Measurements from ENCODE around the gene KIR2DL1. TPM values are rescaled to one million over a fixed set of nuclear protein-coding genes. Genes with fewer than 3 reads are reported as not detected.
"Not testable (repeated sequence)": the region's sequence is repeated elsewhere in the genome, so short reads cannot be mapped to it uniquely, and the experiment has no call there.

KIR2DL1 gene
- under 1 TPM in 4 of 5 donors, not detected in 1; 0.13 to 0.26 (median 0.18) TPM for polyA plus RNA-seq (ENCODE audit: insufficient read depth in 1 of 5, insufficient read length in 5 of 5, low replicate concordance in 1 of 5)
- long read RNA-seq, donor 1: 0 reads
- long read RNA-seq, donor 2: 0 reads
- long read RNA-seq, donor 3: 0 reads
- long read RNA-seq, donor 4: 0 reads
- long read RNA-seq, donor 5: 0 reads
- long read RNA-seq, donor 6: 0 reads
- long read RNA-seq, donor 7: 0 reads
- long read RNA-seq, donor 8: 0 reads

DNA sequence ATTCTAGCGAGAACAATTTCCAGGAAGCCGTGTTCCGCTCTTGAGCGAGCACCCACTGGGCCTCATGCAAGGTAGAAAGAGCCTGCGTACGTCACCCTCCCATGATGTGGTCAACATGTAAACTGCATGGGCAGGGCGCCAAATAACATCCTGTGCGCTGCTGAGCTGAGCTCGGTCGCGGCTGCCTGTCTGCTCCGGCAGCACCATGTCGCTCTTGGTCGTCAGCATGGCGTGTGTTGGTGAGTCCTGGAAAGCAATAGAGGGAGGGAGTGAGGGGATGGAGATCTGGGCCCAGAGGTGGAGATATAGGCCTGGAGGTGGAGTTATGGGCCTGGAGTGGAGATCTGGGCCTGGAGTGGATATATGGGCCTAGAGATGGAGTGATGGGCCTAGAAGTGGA lies at the start of gene KIR2DL1:
TSS of gene KIR2DL1 (plus strand) at position 148 of the 400 bp plus-strand sequence. CDS start at position 206, 58 bp downstream.
- DNase-seq: not testable (repeated sequence)

DNA sequence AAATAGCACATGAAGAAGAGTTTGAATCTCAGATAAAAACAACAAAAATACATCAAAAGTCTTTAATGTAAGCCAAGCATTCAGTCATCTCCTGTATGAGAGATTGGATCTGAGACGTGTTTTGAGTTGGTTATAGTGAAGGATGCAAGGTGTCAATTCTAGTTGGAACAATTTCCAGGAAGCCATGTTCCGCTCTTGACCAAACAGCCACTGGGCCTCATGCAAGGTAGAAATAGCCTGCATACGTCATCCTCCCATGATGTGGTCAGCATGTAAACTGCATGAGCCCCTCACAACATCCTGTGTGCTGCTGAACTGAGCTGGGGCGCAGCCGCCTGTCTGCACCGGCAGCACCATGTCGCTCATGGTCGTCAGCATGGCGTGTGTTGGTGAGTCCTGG lies 45.5 kb upstream of the KIR2DL1 start, which contains the start of gene KIR3DL3:
TSS of gene KIR3DL3 (plus strand) at position 301 of the 400 bp plus-strand sequence. CDS start at position 356, 55 bp downstream.
- DNase-seq: no peak

DNA sequence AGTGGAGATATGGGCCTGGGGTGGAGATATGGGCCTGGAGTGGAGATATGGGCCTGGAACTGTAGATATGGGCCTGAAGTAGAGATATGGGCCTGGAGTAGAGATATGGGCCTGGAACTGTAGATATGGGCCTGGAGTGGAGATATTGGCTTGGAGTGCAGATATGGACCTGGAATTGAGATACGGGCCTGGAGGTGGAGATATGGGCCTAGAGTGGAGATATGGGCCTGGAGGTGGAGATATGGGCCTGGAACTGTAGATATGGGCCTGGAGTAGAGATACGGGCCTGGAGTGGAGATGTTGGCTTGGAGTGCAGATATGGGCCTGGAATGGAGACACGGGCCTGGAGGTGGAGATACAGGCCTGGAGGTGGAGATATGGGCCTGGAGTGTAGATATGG lies 44.9 kb upstream of the KIR2DL1 start:
- DNase-seq: no peak

DNA sequence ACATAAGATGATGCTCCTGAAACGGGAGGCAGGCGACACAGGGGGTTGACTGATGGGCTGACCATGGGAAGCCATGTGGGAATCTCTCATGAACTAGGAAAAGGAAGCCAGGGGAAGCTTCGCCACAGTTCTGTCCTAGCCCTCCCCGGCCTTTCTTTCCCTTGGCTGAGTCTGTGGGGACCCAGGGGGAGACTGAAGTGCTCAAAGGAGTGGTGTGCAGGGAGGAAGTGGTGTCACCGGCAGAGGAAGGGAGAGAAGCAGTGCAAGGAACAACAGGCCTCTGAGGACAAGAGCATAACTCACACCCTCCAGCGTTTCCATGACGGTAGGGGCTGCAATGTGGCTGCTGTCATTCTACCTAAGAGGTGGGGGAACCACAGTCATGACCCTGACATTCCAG lies 44.3 kb upstream of the KIR2DL1 start:
- DNase-seq: no peak

DNA sequence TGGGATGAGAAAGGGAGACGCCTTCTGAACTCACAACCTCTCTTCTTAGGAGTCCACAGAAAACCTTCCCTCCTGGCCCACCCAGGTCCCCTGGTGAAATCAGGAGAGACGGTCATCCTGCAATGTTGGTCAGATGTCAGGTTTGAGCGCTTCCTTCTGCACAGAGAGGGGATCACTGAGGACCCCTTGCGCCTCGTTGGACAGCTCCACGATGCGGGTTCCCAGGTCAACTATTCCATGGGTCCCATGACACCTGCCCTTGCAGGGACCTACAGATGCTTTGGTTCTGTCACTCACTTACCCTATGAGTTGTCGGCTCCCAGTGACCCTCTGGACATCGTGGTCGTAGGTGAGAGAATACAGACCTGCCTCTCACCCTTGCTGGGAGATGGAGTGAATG lies 42.0 kb upstream of the KIR2DL1 start:
- no peak for DNase-seq

DNA sequence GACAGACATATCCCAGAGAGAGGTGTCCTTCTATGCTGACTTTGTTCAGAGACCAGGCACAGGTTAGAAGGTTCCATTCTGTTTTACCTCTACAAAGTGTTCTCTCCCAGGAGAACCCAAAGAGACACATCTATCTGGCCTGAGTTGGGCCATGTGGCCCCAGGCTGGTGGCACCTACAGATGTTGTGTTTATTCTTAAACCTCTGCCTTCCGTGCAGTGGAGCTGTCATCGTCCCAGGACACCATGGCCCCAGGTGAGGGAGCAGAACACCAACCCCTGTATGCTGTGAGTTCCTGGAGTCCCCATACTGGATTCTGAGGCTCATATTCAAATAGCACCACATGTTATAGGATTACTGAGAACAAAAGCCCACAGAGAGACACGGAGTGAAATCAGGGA lies 41.4 kb upstream of the KIR2DL1 start:
- DNase-seq: no peak

DNA sequence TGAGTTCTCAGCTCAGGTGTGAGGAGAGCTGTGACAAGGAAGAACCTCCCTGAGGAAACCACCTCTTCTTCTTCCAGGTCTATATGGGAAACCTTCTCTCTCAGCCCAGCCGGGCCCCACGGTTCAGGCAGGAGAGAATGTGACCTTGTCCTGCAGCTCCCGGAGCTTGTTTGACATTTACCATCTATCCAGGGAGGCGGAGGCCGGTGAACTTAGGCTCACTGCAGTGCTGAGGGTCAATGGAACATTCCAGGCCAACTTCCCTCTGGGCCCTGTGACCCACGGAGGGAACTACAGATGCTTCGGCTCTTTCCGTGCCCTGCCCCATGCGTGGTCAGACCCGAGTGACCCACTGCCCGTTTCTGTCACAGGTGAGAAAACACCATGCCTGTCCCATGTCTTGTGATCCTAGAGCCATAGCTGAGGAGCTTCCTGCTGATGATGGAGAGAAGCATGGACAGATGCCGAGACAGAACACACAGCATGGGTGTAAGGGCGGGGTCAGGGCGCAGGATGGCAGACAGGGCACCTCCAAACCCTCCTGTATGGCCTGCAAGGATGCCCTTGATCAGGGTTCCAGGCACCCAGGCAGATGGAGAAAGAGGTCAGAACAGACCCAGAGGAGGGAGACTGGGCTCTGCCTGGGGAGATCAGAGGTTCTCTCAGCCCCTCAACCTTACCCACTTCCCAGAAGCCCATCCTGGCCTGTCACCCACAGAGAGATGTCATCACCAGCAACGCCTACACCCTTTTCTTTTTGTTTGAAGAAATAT lies 40.0 kb upstream of the KIR2DL1 start:
- no peak for DNase-seq

DNA sequence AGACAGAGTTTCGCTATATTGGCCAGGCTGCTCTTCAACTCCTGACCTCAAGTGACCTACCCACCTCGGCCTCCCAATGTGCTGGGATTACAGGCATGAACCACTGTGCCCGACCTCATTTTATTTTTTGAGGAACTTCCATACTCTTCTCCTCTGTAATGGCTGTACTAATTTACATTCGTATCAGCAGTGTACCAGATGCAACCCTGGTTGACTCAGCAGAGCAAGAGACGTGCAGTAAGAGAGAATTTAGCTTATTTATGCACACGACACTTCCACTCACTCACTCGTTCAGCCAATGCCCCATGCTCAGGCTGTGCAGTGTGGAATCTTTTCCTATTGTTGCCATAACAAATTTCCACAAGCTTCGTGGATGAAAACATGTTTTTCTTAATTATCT lies 38.4 kb upstream of the KIR2DL1 start:
- no peak for DNase-seq

DNA sequence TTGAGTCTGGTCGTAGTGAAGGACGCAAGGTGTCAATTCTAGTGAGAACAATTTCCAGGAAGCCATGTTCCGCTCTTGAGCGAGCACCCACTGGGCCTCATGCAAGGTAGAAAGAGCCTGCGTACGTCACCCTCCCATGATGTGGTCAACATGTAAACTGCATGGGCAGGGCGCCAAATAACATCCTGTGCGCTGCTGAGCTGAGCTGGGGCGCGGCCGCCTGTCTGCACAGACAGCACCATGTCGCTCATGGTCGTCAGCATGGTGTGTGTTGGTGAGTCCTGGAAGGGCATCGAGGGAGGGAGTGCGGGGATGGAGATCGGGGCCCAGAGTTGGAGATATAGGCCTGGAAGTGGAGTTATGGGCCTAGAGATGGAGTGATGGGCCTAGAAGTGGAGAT lies 31.3 kb upstream of the KIR2DL1 start, which contains the start of gene KIR2DL3:
TSS of gene KIR2DL3 (plus strand) at position 208 of the 400 bp plus-strand sequence. CDS start at position 241, 33 bp downstream.
- DNase-seq: not testable (repeated sequence)

DNA sequence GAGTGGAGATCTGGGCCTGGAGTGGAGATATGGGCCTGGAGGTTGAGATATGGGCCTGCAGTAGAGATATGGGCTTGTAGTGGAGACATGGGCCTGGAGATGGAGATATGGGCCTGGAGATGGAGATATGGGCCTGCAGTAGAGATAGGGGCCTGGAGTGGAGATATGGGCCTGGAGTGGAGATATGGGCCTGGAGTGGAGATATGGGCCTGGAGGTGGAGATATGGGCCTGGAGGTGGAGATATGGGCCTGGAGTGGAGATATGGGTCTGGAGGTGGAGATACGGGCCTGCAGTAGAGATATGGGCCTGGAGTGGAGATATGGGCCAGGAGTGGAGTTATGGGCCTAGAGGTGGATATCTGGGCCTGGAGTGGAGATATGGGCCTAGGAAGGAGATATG lies 30.9 kb upstream of the KIR2DL1 start:
- no peak for DNase-seq

DNA sequence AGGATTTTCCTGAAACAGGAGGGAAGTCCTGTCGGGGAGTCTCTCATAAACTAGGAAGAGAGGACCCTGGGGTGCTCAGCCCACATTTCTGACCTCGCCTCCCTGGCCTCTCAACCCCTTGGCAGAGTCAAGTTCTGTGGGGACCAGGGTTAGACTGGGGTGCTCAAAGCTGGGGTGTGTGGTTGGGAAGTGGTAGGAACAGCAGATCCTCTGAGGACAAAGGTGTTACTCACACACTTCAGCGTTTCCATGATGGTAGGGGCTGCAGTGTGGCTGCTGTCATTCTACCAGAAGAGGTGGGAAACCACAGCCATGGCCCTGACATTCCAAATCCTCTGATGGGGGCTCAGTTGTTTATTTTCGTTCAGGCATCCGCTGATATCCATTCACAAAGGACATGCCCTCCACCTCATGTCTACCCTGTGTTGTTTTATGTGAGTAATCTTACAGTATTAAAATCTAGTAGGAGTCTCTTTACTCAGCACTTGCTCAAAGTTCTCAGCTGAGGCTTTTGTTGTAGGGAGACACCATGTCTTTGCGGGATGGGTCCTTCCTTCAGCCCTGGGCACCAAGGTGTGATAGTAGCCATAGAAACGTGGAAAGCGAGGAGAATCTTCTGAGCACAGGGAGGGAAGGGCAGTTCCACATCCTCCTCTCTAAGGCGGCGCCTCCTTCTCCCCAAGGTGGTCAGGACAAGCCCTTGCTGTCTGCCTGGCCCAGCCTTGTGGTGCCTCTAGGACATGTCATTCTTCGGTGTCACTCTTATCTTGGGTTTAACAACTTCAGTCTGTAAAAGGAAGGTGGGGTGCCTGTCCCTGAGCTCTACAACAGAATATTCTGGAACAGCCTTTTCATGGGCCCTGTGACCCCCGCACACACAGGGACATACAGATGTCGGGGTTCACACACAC lies 29.8 kb upstream of the KIR2DL1 start:
- no peak for DNase-seq

DNA sequence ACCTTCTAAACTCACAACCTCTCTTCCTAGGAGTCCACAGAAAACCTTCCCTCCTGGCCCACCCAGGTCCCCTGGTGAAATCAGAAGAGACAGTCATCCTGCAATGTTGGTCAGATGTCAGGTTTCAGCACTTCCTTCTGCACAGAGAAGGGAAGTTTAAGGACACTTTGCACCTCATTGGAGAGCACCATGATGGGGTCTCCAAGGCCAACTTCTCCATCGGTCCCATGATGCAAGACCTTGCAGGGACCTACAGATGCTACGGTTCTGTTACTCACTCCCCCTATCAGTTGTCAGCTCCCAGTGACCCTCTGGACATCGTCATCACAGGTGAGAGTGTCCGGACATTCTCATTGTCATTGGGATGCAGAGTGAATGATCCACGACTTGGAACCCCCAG lies 27.6 kb upstream of the KIR2DL1 start:
- DNase-seq: not testable (repeated sequence)

DNA sequence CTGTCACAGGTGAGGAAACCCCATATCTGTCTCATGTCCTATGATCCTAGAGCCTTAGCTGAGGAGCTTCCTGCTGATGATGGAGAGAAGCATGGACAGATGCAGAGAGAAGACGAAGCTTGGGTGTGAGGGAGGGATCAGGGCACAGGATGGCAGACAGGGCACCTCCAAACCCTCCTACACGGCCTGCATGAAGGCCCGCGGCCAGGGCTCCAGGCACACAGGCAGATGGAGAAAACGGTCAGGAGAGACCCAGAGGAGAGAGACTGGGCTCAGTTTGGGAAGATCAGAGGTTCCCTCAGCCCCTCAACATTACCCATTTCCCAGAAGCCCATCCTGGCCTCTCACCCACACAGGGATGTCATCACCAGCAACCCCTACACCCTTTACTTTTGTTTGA lies 25.5 kb upstream of the KIR2DL1 start:
- DNase-seq: not testable (repeated sequence)

DNA sequence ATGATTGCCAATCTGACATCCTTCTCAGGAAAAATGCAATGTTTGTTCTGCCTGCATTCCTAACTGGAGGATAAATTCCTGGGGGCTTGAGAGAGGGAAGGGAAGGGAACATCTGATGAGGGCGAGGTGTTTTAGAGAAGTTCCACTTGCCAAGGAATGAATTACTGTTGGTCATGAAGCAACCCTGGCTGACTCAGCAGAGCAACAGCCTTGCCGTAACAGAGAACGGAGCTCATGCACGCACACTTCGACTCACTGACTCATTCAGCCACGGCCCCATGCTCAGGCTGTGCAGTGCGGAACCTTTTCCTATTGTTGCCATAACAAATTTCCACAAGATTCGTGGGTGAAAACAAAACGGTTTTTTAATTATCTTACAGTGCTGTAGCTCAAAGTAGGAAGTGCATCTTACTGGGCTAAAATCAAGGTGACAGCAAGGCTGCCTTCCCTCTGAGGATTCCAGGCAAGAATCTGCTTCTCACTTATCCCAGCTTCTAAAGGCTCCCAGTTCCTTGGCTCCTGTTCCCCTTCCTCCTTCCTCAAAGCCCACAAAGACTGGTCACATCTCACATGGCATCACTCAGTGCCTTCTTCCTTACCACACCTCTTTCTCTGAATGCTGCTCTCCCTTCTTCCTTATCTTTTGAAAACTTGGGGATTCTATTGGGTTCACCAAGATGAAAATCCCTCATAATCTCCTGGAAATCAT lies 21.8 kb upstream of the KIR2DL1 start:
- DNase-seq: not testable (repeated sequence)

DNA sequence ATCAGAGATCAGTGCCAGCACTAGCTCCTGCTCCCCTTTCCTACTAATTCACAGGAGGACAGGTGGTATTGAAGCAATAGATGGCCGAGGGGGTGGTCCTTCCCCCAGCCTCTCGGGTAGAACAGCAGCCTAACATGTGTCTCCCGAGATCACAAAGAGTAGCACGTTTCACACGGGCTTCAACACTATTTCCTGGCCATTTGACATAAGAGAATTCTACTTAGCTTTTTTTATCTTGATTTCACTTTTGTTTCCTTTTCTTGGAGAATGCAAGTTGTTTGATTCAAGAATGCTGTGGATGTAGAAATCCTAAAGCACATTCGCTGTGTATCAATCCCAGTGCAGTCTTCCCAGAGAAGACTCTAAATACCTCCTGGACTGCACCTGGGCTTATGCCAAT lies 19.3 kb upstream of the KIR2DL1 start:
- DNase-seq: not testable (repeated sequence)

DNA sequence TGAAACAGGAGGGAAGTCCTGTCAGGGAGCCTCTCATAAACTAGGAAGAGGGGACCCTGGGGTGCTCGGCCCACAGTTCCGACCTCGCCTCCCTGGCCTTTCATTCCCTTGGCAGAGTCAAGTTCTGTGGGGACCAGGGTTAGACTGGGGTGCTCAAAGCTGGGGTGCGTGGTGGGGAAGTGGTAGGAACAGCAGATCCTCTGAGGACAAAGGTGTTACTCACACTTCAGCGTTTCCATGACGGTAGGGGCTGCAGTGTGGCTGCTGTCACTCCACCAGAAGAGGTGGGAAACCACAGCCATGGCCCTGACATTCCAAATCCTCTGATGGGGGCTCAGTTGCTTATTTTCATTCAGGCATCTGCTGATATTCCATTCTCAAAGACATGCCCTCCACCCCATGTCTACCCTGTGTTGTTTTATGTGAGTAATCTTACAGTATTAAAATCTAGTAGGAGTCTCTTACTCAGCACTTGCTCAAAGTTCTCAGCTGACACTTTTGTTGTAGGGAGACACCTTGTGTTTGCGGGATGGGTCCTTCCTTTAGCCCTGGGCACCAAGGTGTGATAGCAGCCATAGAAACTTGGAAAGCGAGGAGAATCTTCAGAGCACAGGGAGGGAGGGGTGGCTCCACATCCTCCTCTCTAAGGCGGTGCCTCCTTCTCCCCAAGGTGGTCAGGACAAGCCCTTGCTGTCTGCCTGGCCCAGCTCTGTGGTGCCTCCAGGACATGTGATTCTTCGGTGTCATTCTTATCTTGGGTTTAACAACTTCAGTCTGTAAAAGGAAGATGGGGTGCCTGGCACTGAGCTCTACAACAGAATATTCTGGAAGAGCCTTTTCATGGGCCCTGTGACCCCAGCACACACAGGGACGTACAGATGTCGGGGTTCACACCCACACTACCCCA lies 13.1 kb upstream of the KIR2DL1 start:
- DNase-seq: not testable (repeated sequence)

DNA sequence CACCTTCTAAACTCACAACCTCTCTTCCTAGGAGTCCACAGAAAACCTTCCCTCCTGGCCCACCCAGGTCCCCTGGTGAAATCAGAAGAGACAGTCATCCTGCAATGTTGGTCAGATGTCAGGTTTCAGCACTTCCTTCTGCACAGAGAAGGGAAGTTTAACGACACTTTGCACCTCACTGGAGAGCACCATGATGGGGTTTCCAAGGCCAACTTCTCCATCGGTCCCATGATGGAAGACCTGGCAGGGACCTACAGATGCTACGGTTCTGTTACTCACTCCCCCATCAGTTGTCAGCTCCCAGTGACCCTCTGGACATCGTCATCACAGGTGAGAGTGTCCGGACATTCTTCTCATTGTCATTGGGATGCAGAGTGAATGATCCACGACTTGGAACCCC lies 11.0 kb upstream of the KIR2DL1 start:
- not testable (repeated sequence) for DNase-seq

DNA sequence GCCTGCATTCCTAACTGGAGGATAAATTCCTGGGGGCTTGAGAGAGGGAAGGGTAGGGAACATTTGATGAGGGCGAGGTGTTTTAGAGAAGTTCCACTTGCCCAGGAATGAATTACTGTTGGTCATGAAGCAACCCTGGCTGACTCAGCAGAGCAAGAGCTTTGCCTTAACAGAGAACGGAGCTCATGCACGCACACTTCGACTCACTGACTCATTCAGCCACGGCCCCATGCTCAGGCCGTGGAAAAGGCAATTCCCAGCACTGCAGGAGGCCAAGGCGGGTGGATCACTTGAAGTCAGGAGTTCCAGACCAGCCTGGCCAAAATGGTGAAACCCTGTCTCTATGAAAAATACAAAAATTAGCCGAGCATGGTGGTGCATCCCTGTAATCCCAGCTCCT lies 5.4 kb upstream of the KIR2DL1 start:
- not testable (repeated sequence) for DNase-seq

DNA sequence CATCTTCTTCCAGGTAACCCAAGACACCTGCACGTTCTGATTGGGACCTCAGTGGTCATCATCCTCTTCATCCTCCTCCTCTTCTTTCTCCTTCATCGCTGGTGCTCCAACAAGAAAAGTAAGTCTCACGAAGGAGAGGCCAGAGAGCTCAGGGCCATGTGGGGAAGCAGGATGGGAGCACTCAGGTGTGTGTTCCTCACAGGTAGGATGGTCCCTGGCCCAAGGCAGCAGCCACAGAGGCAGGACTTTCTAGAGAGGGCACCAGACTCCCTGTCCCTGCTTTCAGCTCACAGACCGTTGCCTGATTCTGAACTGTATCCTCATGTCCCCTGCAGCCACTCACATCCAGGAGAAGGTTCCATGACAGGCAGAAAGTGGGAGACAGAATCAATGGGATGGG lies 3.1 kb upstream of the KIR2DL1 start:
- not testable (repeated sequence) for DNase-seq

DNA sequence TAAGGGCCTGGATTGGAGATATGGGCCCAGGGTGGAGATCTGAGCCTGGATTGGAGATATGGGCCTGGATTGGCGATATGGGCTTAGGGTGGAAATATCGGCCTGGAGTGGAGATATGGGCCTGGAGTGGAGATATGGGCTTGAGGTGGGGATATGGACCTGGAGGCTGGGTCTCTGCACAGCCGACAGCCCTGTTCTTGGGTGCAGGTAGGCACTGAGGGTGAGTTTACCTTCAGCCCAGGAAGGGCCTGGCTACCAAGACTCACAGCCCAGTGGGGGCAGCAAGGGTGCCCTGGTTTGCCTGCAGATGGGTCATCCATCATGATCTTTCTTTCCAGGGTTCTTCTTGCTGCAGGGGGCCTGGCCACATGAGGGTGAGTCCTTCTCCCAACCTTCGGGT lies 918 bp downstream of the KIR2DL1 start:
- DNase-seq: not testable (repeated sequence)

All from right lung (tissue), 10 donors.